ENCODE measurements around the gene ZNF761.
"Not testable (repeated sequence)": the region's sequence is repeated elsewhere in the genome, so short reads cannot be mapped to it uniquely, and the experiment has no call there.

Gene ZNF761

GRCh38 chr19:53431399-53432087, at the start of gene ZNF761:
TSS of gene ZNF761 (plus strand) at chr19:53431984. CDS start at chr19:53447269, 15,285 bp downstream.
- intact Hi-C loops (cut with DNase I) = no loop called here
- peak; percentile 93 to 99 (median 97) for DNase-seq

DNA sequence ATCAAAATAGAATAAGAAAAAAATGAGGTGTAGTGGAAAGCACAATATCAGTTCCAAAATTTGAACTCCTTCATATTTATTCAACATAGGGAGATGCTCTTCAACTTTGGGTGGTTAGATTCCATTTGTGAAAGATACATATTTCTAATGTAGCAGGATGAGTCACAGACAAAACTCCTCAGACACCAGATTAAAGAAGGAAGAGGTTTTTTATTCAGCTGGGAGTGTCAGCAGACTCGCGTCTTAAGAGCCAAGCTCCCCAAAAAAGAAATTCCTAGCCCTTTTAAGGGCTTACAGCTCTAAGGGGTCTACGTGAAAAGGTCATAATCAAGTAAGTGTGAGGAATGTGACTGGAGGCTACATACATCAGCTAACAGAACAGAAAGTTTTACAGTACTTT, 43.6 kb upstream of the ZNF761 start:
- intact Hi-C loops (cut with DNase I) = no loop called here
- DNase-seq = no peak

DNA sequence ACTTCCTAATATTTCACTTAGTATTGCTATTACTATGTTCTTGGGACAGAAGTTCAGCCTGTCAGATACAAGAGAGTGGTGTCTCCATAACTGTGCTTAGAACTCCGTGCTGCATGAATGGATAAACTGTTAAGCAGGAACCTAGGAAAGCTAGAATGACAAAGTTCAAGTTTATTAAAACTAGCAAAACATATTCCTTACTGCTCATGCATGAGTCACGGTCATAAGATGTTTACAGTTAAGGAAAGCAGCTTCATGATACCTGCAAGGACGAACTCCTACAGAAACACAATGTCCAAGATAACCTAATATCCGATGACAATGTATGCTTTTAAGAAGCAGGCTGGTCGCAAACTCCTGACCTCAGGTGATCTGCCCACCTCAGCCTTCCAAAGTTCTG, 42.9 kb upstream of the ZNF761 start:
- DNase-seq = no peak

DNA sequence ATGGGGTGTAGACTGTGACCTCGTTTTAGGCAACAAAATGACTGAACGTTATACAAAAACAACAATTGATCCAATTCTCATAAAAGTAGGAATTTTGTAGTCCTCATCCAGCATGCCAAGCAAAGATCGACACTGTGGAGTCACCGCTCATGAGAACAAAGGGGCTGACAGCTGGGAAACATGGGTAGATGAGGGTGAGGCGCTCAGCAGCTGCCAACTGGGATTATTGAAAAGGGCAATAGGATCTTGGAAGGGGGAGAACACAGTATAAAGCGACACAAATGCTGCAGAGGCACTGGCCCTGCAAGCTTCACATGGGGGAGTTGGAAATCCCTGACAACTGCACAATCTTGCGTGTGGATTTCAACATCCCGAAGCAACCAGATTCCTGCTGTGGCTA, 42.2 kb upstream of the ZNF761 start:
- intact Hi-C loops (cut with DNase I) = no loop called here
- no peak for DNase-seq

More for the DNA sequence above, 42.9 kb upstream of the ZNF761 start:
- intact Hi-C loops (cut with DNase I) = no loop called here

GRCh38 chr19:53389978-53390377, 41.8 kb upstream of the ZNF761 start:
- DNase-seq = peak in 38 of 42 donors; percentile 4 to 76 (median 33)
- intact Hi-C loops (cut with DNase I) = no loop called here

DNA sequence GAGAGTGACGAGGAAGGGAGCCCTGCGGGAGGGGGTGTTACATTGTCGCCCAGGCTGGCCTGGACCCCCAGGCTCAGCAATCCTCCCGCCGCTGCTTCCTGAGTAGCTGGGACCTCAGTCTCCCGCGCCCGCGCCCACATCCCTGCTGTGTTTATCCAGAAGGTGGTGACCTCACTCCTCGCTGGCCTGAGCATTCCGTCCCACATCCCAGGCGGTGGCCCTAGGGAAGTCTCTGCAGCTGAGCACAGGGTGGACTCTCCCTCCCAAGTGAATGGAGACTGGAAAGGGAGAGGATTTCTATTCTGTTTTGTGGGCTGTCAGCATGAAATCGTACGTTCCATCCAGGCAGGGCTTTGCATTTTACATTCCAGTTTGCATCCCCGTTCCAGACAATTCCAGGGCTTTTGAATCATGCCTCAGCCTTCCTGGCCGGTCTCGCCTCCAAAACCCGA, 37.2 kb upstream of the ZNF761 start:
- intact Hi-C loops (cut with DNase I) = no loop called here
- peak in 41 of 42 donors; percentile 5 to 69 (median 32) for DNase-seq

GRCh38 chr19:53394974-53395839, 36.6 kb upstream of the ZNF761 start, which contains the start of gene ZNF765:
TSS of gene ZNF765 (plus strand) at chr19:53395149. CDS start at chr19:53398016, 2,867 bp downstream.
- intact Hi-C loops (cut with DNase I) = no loop called here
- peak; percentile 89 to 98 (median 95) for DNase-seq

DNA sequence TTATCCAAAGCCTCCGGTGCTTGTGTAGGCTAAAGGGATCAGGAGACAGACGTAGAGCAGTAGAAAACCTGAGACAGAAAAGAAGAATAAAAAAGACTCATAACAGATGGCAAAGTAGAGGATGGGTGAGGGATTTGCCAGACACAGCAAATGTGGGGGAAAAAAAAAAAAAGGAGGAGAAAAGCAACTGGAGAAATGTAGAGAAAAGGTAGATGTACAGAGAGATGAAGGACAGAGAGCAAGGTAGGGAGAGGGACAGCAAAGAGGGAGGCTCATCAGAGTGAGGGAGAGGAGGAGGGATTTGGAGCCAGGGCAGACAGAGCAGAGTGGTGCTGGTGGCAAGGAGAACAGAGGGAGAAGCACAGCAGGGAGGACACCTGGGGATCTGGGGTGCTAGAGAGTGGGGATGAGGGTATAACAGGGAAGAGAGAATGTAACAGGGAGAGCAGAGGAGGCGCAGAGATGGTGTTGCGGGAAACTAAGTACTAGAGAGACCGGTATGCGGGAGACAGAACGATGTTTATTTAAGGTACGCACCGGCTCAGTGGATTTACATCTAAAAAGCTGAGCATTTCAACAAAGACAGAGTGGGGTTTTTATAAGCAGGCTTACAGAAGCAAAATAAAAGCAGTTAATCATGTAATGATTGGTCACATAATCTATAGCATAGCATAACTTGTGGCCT, 35.8 kb upstream of the ZNF761 start:
- intact Hi-C loops (cut with DNase I); DNase-seq: not testable (repeated sequence)

DNA sequence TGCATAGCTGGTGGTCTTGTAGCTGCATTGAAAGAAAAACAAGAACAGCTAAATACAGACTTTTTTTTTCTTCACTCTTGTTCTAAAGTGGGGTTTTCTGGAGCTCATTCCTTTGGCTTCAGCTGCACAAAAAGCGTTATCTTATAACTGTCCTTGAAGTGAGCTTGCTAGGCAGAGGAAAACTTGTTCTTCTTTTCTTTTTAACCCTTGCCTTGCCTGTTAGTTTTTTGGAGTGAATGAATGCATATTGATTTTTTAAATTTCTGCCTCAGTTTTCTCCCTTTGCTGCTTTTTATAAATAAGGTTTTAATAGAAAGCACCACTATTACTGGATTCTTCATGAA, 35.3 kb upstream of the ZNF761 start:
- intact Hi-C loops (cut with DNase I) = no loop called here

GRCh38 chr19:53397918-53398317, 33.9 kb upstream of the ZNF761 start:
- DNase-seq; intact Hi-C loops (cut with DNase I): not testable (repeated sequence)

More for the DNA sequence above, 35.3 kb upstream of the ZNF761 start:
- no peak for DNase-seq

DNA sequence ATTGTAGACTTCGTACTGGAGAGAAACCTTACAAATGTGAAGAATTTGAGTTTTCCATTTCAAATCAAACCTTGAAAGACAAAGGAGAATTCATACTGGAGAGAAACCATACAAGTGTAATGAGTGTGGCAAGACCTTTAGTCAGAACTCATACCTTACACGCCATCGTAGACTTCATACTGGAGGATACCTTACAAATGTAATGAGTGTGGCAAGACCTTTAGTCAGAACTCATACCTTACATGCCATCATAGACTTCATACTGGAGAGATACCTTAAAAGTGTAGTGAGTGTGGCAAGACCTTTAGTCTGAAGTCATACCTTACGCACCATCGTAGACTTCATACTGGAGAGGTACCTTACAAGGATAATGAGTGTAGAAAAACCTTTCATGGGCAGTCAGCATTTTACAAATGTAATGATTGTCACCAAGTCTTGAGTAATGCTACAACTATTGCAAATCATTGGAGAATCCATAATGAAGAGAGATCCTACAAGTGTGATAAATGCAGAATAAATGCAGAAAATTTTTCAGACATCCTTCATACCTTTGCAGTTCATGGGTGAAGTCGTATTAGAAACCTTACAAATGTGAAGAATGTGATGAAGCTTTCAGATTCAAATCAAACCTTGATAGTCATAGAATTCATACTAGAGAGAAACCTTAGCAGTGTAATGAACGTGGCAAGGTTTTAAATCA, 22.1 kb upstream of the ZNF761 start:
- intact Hi-C loops (cut with DNase I) = no loop called here
- DNase-seq = no peak

DNA sequence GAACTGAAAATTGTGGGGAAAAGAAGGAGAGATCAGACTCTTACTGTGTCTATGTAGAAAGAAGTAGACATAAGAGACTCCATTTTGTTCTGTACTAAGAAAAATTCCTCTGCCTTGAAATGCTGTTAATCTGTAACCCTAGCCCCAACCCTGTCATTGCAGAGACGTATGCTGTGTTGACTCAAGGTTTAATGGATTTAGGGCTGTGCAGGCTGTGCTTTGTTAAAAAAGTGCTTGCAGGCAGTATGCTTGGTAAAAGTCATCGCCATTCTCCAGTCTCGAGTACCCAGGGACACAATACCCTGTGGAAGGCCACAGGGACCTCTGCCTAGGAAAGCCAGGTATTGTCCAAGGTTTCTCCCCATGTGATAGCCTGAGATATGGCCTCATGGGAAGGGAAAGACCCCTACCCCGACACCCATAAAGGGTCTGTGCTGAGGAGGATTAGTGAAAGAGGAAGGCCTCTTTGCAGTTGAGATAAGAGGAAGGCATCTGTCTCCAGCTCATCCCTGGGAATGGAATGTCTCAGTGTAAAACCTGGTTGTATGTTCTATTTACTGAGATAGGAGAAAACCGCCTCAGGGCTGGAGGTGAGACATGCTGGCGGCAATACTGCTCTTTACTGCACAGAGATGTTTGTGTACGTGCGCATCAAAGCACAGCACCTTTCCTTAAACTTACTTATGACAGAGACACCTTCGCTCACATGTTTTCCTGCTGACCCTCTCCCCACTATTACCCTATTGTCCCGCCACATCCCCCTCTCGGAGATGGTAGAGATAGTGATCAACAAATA, 11.1 kb upstream of the ZNF761 start:
- DNase-seq; intact Hi-C loops (cut with DNase I): not testable (repeated sequence)

GRCh38 chr19:53422551-53422950, 9.2 kb upstream of the ZNF761 start:
- DNase-seq = peak in 23 of 42 donors; percentile 5 to 59 (median 30)
- intact Hi-C loops (cut with DNase I) = no loop called here

DNA sequence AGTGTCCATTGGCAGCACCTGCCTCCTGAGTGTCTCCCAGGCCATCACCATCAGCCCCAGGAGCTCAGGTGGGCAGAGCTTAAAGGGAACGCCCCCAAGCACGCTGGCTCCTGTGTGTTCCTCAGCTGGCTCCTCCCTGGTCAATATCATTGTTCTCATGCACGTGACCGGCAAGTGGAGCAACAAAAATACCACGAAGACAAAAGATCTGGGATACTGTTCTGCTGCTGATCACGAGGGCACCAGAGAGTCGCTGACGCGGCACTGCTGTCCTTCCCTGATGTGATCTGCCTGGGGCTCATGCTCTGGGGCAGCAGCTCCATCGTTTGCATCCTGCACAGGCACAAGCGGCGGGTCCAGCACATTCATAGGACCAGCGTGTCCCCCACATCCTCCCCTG, 8.7 kb upstream of the ZNF761 start:
- DNase-seq = peak in 18 of 42 donors; percentile 2 to 64 (median 30)
- intact Hi-C loops (cut with DNase I) = not testable (repeated sequence)

GRCh38 chr19:53423680-53424079, 8.1 kb upstream of the ZNF761 start:
- peak in 25 of 42 donors; percentile 4 to 66 (median 29) for DNase-seq
- intact Hi-C loops (cut with DNase I) = not testable (repeated sequence)

GRCh38 chr19:53424968-53425597, 6.7 kb upstream of the ZNF761 start:
- intact Hi-C loops (cut with DNase I) = loop anchor here (5.0 kb wide), 1 partner anchor 87 kb away; no protein-coding TSS in a partner anchor
- DNase-seq = peak; percentile 69 to 93 (median 84)

GRCh38 chr19:53432088-53432661, 391 bp downstream of the ZNF761 start:
- intact Hi-C loops (cut with DNase I) = no loop called here
- DNase-seq = peak in 29 of 42 donors; percentile 3 to 47 (median 17)
